A549 (cell line): ENCODE measurements around the gene RFPL2.

Experiments
- CTCF ChIP-seq: fragments of >200 bp; sonication (Bioruptor Twin); formaldehyde crosslinking; IDR thresholded peaks from 3 replicates; pipeline ENCODE4 v1.5.1; 2016
- JUN ChIP-seq, 2 experiments: fragments of >200 bp; sonication (Bioruptor Twin); formaldehyde crosslinking; IDR thresholded peaks; 2 replicates in 1 of 2; 3 replicates in 1 of 2; pipeline ENCODE4 v1.6.1; 2016 to 2017
- MAZ ChIP-seq: fragments of 150-350 bp; IDR thresholded peaks from 2 replicates; pipeline ENCODE4 v1.6.1; 2014; ENCODE audit warnings: antibody characterized with exemption, low read depth, low read length, borderline replicate concordance
- POLR2A ChIP-seq: IDR thresholded peaks from 2 replicates; pipeline ENCODE4 v1.6.1; 2012; ENCODE audit warnings: mild to moderate bottlenecking, low read length

GRCh38 chr22:32219026-32219425 is 14.2 kb upstream of the RFPL2 start:
- no peak for TF ChIP-seq CTCF
- TF ChIP-seq MAZ: no peak
- TF ChIP-seq JUN (IDR thresholded peaks at IDR 0.05): no peak
- no peak for TF ChIP-seq POLR2A
